ENCODE measurements around the gene FRK. TPM values are rescaled to one million over a fixed set of nuclear protein-coding genes. Genes with fewer than 3 reads are reported as not detected.
A peak's percentile ranks its signal among the peaks of the same experiment; 100 is the strongest.

FRK gene
- total RNA-seq, 1 donor from 2014 or later, result 8.4 TPM

DNA sequence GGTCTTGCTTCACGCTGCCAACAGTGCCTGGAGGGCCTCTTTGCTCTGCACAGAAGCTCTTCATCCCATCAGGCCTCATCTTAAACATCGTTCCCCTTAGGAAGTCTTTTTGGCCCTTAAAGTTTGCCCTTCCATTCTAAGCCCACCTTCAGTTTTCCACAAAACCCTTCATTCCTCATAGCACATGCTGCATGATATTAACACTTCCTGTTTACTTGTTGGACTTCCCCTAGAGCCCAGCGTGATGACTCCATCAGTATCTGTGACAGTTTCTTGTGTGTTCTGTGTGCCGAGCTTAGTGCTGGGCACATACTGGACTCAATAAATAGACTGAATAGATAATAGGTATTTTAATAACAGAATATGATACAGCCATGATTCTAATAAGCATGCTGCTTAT, 42.2 kb upstream of the FRK start:
- H3K27me3 ChIP-seq, result no peaks in the 10 kb centered on the region
- no peaks in the 10 kb centered on the region for H3K9me3 ChIP-seq
- no peaks in the 10 kb centered on the region for H3K36me3 ChIP-seq
- H3K4me3 ChIP-seq, result peak overlapping the region in 1 of 2 donors; percentile 85
- TF ChIP-seq, protein P1, sequence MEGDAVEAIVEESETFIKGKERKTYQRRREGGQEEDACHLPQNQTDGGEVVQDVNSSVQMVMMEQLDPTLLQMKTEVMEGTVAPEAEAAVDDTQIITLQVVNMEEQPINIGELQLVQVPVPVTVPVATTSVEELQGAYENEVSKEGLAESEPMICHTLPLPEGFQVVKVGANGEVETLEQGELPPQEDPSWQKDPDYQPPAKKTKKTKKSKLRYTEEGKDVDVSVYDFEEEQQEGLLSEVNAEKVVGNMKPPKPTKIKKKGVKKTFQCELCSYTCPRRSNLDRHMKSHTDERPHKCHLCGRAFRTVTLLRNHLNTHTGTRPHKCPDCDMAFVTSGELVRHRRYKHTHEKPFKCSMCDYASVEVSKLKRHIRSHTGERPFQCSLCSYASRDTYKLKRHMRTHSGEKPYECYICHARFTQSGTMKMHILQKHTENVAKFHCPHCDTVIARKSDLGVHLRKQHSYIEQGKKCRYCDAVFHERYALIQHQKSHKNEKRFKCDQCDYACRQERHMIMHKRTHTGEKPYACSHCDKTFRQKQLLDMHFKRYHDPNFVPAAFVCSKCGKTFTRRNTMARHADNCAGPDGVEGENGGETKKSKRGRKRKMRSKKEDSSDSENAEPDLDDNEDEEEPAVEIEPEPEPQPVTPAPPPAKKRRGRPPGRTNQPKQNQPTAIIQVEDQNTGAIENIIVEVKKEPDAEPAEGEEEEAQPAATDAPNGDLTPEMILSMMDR (IDR thresholded peaks at IDR 0.05), result no peak
- no peak for DNase-seq (ENCODE audit: low spot score in 2 of 2)
- intact Hi-C loops (cut with DNase I), result loop anchor here (10.0 kb wide), 1 partner anchor 168 kb away; no protein-coding TSS in a partner anchor
- H3K27ac ChIP-seq, result no peak overlapping the region
- H3K4me1 ChIP-seq, result peaks cover 9 to 33% of the 10 kb centered on the region in 2 donors

DNA sequence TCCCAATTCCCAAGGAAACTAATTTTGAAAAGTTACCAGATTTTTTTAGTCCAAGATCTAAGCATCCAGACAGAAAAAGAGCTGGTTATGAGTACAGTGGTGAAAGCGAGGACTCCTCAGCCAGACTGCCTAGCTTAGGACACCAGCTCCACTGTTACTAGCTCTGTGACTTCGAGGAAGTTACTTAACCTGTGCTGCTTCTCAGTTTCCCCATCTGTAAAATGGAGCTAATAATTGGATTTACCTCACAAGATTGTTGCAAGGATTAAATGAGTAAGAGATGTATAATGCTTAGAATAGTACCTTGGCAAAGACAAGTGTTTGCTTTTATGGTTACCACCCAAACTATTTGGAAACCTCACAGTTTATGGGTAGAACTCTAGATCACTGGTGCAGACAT, 41.1 kb upstream of the FRK start:
- H3K27me3 ChIP-seq, result no peaks in the 10 kb centered on the region
- intact Hi-C loops (cut with DNase I), result loop anchor here (2.0 to 10.0 kb wide), 2 partner anchors 151 to 167 kb away; no protein-coding TSS in a partner anchor
- no peak for DNase-seq (ENCODE audit: low spot score in 2 of 2)
- peaks cover 9 to 33% of the 10 kb centered on the region in 2 donors for H3K4me1 ChIP-seq
- peak overlapping the region; percentile 94 to 98 for H3K27ac ChIP-seq
- no peaks in the 10 kb centered on the region for H3K9me3 ChIP-seq
- peak overlapping the region; percentile 84 to 85 for H3K4me3 ChIP-seq
- TF ChIP-seq, protein P1 (IDR thresholded peaks at IDR 0.05), result no peak
- H3K36me3 ChIP-seq, result no peaks in the 10 kb centered on the region

DNA sequence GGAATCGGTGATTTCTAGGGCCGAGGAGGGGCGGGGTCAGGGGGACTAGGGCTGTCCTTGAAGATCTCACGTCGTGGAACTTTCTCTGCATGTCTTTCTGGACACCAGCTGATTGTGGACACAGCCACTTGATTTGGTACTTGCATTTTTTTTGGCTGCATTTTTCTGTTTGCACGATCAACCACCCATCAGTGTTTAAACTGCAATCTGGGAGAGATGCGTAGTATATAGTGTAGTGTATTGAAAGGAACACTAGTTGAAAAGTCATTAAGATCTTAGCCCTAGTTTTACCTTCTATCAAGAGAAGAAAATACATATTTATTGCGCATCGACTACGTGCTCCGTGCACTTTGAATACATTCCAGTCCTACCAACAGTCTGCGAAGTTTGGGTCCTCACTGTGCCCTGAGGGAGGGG, 40.6 kb upstream of the FRK start:
- no peak for DNase-seq (ENCODE audit: low spot score in 2 of 2)
- Histone ChIP-seq H3K27me3 (no peaks in the 10 kb centered on the region), H3K4me3 (peak overlapping the region; percentile 84 to 85), H3K27ac (peak overlapping the region; percentile 94 to 98), H3K9me3 (peaks cover 0 to 3% of the 10 kb centered on the region in 2 donors), H3K4me1 (peaks cover 9 to 33% of the 10 kb centered on the region in 2 donors), H3K36me3 (no peaks in the 10 kb centered on the region)
- intact Hi-C loops (cut with DNase I), result loop anchor here (2.0 to 10.0 kb wide), 2 partner anchors 151 to 167 kb away; no protein-coding TSS in a partner anchor
- TF ChIP-seq, protein P1 (IDR thresholded peaks at IDR 0.05), result no peak

DNA sequence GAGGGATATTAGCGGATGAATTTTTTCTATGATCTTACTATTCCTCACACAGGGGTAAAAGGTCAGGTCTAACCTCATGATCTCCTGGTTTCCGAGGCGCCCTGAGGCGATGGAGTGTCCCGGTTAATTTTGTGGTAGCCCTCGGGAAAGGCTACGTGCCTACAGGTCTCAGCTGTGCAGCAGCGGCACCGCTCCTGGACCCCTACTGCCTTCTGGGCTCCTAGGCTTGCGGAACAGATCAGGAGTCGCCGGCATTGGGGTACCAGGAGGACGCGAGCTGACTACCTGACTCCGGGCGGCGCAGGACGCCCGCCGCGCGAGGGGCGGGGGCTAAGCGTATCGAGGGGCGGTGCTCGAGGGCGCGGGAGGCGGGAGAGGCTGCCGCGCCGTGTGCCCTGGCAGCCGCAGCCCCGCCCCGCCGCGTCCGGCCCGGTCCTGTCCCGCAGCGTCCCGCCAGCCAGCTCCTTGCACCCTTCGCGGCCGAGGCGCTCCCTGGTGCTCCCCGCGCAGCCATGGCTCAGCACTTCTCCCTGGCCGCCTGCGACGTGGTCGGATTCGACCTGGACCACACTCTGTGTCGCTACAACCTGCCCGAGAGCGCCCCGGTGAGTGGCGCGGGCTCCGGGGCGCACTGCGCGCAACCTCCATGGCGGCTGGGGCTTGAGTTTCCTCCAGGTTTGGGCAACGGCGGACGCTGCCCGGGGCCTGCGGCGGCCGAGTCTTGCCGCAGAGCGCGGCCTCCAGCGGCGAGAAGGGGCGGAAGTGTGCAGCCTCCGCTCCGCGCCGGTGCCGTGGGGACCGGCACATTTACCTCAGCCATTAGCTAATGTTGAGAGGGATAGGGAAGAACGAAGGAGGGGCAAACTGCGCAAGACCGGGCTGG, 40.0 kb upstream of the FRK start, which contains the start of gene NT5DC1:
Gene NT5DC1 (plus strand): TSS at position 435 of the 883 bp plus-strand sequence. CDS start 78 bp downstream, at position 513.
- Histone ChIP-seq H3K27ac (peak within 1 kb of the TSS; percentile 94 to 98), H3K4me1 (peaks cover 9 to 33% of the 10 kb centered on the region in 2 donors), H3K4me3 (peak within 1 kb of the TSS; percentile 84 to 85), H3K36me3 (no peaks in the 10 kb centered on the region), H3K27me3 (no peaks in the 10 kb centered on the region), H3K9me3 (peaks cover 0 to 6% of the 10 kb centered on the region in 2 donors)
- TF ChIP-seq, protein P1 (IDR thresholded peaks at IDR 0.05), result peak in 2 of 3 experiments; percentile 34 to 47
- DNase-seq (ENCODE audit: low spot score in 2 of 2), result peak; percentile 58 to 91
- intact Hi-C loops (cut with DNase I), result loop anchor here (2.0 to 10.0 kb wide), 2 partner anchors 152 to 166 kb away; no protein-coding TSS in a partner anchor

DNA sequence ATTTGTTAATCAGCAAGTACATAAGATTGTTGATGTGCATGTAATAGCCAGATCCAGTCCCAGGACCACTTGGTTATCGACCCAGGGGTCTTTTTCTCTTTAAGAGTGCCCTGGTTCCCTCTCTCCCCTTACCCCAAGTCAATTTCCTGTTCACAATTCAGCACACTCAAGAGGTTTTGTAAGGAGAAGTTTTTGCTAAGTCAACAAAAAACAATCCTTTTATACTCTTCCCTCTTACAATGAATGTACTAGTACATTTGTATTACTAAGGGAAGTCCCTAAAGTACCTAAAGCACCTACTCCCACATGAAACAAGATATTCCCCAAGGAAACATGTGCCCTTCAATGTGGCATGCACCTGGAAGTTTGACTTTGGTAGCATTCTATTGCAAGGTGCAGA, 38.3 kb upstream of the FRK start:
- Histone ChIP-seq H3K27ac (peak overlapping the region; percentile 6 to 45), H3K27me3 (no peaks in the 10 kb centered on the region), H3K4me1 (peaks cover 9 to 20% of the 10 kb centered on the region in 2 donors), H3K9me3 (peaks cover 0 to 6% of the 10 kb centered on the region in 2 donors), H3K4me3 (peak overlapping the region in 1 of 2 donors; percentile 85), H3K36me3 (no peaks in the 10 kb centered on the region)
- TF ChIP-seq, protein P1 (IDR thresholded peaks at IDR 0.05), result no peak
- intact Hi-C loops (cut with DNase I), result no loop called here
- no peak for DNase-seq (ENCODE audit: low spot score in 2 of 2)
